Measurements from ENCODE around the gene NOP53. TPM values are rescaled to one million over a fixed set of nuclear protein-coding genes. Genes with fewer than 3 reads are reported as not detected.

NOP53 gene
- 145 and 178 TPM in 2 replicates for total RNA-seq

DNA sequence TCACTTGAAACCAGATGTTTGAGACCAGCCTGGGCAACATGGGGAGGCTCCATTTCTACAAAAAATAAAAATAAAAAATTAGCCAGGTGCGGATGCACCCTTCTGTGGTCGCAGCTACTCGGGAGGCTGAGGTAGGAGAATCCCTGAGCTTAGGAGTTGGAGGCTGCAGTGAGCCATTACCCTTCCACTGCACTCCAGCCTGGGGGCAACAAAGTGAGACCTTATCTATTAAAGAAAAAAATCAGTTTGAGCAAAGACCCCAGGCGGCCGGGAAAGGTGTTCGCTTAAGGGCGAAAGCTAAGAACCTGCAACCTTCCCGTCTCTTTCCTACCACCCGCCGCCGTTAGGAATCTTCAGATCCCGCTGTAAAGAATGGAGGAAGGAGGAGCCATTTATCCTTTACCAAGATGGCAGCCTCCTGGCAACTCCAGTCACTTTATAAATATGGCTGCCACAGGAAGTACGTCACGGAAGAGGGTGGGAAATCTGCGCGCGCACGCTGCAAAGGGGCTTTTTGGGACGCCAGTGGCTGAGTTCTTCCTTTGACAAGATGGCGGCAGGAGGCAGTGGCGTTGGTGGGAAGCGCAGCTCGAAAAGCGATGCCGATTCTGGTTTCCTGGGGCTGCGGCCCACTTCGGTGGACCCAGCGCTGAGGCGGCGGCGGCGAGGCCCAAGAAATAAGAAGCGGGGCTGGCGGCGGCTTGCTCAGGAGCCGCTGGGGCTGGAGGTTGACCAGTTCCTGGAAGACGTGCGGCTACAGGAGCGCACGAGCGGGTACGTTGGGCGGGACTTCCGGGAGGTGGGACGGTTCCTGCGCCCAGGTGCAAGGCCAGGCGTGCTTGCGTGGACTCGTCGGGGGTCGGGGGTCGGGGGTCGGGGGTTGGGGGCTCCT is at the start of gene NOP53:
TSS of gene NOP53 (plus strand) at position 537 of the 892 bp plus-strand sequence. CDS start at position 551, 14 bp downstream.

DNA sequence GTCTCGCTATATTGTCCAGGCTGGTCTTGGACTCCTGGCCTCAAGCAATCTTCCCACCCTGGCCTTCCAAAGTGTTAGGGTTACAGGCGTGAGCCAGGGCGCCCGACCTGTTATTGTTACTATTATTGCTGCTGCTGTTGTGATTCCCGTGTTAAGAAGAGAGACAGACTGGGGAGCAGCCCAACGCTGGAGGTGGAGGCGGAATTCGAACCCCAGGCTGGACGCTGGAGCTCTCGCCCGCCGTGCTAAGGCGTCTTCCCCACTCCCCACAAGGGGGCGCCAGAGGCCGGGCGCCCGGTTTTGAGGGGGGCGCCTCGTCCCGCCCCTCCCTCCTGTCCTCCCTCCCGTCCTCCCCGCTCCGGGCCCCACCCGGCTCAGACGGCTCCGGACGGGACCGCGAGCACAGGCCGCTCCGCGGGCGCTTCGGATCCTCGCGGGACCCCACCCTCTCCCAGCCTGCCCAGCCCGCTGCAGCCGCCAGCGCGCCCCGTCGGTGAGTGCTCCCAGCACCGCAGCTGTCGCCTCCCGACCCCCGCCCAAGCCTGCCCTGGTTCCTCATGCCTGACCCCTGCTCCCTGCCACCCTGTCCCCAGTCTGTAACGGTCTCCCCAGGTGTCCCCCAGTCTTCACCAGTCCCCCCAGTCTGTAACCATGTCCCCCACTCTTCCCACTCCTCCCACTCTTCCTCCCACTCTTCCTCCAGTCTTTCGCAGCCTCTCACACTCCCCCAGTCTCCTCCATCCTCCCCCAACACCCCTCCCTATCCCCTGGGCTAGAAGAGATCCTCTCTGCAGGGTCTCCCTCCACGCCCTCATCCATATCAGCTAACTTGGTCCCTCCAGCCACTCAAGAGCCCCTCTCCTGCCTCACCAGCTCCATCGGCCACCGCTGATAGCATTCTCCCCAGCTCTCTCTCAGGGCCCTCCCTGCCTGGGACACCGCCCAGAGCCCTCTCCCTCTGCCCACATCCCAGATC is 32.0 kb upstream of the NOP53 start, which contains the start of gene EHD2:
TSS of gene EHD2 (plus strand) at position 377 of the 976 bp plus-strand sequence. CDS start 3,191 bp downstream, outside the sequence.

DNA sequence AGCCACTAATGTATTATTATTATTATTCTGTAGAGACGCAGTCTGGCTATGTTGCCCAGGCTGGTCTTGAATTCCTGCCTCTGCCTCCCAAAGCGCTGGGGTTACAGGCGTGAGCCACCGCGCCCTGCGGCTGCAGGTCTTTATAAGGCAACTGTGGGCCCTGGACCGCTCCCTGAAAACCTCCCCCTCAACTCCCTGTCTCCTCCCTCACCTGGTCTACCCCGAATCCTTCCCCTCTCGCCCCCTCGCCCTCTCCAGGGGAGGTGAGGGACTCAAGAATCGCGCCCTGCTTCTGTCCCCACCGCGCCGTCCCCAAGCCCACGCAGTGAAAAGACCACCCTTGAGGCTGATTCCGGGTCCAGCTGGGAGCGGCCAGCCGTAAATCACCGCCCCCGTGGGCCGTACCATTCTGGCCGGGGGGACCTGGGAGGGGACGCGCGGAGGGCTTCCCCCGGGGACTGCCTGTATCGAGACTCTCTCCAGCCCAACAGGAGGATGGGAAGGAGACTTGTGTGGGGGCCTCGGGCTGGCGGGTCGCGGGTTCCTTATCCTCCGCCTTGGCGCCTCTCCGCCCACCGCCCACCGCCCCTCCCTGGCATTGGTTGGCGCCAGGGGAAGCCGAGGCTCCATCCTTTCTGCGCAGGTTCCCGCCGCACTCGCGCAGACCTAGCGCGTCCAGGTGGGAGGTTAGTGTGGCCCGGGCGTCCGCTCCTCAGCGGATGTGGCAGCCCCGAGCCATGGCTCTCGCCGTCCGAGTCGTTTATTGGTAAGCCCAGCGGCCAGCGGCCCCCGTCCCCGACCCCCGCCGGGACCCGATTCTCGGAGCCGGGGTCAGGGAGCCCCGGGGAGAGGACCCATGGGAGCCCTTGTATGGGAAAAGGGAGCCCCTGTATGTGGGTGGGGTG is 33.0 kb downstream of the NOP53 start, which contains the start of gene SELENOW:
TSS of gene SELENOW (plus strand) at position 655 of the 905 bp plus-strand sequence. CDS start at position 738, 83 bp downstream.

DNA sequence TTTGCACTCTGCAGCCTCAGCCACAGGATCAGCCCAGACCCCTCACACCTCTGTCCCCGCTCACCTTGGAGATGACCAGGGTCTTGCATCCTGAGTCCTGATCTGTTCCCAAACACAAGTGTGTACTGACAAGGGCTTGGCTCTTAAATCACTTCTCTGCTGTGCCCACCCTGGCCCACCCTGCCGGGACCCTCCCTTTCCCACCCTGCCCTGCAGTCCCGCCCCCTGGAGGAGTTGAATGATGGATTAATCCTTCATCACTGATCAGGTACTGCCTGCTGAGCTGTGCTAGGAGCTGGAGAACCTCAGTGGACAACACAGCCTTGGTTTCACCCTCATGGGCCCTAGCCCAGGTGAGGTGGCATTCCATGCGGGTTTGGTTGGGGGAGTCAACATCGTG is 59.1 kb downstream of the NOP53 start, which contains the start of gene TPRX1:
TSS of gene TPRX1 (minus strand) at position 101 of the 400 bp plus-strand sequence. CDS start at position 89, 12 bp downstream.

Other genes starting within 250 kb of the NOP53 start
- 74.3 and 92.5 TPM in 2 replicates for gene NAPA, start 230.5 kb upstream of the NOP53 start, total RNA-seq
- gene ZNF541, start 172.4 kb upstream of the NOP53 start, total RNA-seq = 0.07 TPM in 1 of 2 replicates, not detected in the other
- 3.9 and 4.6 TPM in 2 replicates for gene BICRA, start 136.4 kb upstream of the NOP53 start, total RNA-seq
- gene EHD2, start 32.1 kb upstream of the NOP53 start, total RNA-seq = 121 and 124 TPM in 2 replicates
- gene SELENOW, start 33.2 kb downstream of the NOP53 start, total RNA-seq = 596 and 773 TPM in 2 replicates
- gene TPRX1, start 59.0 kb downstream of the NOP53 start, total RNA-seq = not detected in 2 replicates
- gene CRX, start 76.4 kb downstream of the NOP53 start, total RNA-seq = not detected in 2 replicates
- gene TPRX2, start 113.7 kb downstream of the NOP53 start, total RNA-seq = not detected in 2 replicates
- gene SULT2A1, start 140.8 kb downstream of the NOP53 start, total RNA-seq = not detected in 2 replicates
- gene BSPH1, start 246.6 kb downstream of the NOP53 start, total RNA-seq = not detected in 2 replicates
- gene ELSPBP1, start 249.1 kb downstream of the NOP53 start, total RNA-seq = not detected in 2 replicates

All from airway epithelial cell (primary cell).